Activated CD4-positive, alpha-beta T cell treated with anti-CD3 and anti-CD28 coated beads, Interleukin-10, Interleukin-2, amounts not matched to agents 100 ng/mL and 50 ng/mL, durations not matched to agents 16 hours and 8 hours (primary cell): ENCODE results near the gene INO80D.

ENCODE experiments used
- DNase-seq: peaks from one replicate; pipeline ENCODE4 v3.0.0-alpha.2; 2020

The INO80D gene

GRCh38 chr2:205976120-205976814 is 109.7 kb downstream of the INO80D start:
- DNase-seq = no peak

DNA sequence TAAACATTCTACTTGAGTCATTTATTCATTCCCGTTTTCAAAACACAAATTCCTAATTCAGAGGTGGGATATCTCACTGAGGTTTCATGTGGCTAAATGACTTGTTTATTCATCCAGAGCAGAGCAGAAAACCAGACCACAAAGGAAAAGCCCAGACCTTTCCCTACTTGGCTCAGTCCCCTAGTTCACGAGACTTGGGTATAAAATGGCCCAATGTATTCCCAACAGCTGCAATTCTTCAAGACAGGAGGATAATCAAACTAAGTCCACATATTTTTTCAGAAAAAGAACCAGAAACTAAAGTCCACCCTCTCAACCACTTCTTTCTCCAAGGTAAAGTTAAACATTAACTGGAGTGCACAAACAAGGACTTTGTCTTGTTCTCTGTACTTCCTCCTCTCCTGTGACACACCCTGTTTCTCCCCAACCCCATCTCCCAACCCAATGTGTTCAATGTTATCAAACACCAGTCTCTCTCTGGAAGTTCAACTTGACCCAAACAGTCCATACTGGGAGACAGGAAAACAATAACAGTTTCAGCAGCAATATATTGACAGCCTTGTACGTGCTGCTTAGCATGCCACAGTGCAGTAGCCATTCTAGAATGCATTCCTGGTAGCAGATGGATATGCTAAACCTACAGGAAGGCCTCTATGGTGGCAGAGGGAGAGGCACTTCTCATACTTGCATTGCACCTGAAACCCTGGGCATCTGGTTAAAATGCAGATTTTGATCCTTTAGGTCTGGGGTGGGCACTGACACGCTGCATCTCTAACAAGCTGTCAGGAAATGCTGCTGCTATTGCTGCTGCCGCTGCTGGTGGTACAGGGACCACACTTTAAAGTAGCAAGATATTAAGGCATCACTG is 110.7 kb downstream of the INO80D start:
- no peak for DNase-seq

- no peak for DNase-seq
These were observed 113.9 kb downstream of the INO80D start for GRCh38 chr2:205972113-205972512.

DNA sequence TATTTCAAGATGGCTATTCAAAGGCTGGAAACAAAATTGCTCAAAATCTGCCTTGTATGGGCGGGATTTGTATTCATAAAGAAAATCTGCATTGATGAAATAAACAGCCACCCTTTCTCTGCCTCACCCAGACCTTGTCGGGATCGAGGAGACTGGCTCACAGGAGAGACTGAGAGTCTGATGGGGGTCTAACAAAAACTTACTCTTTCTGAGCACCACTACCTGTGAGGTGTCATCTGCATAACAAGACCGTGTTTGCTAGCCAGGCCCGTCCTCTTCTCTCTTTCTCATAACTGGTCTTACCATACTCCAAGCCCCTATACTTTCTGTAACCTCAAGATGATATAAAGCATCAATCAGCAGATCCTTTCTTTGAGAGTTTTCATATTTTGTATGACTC is 115.6 kb downstream of the INO80D start:
- DNase-seq = no peak

DNA sequence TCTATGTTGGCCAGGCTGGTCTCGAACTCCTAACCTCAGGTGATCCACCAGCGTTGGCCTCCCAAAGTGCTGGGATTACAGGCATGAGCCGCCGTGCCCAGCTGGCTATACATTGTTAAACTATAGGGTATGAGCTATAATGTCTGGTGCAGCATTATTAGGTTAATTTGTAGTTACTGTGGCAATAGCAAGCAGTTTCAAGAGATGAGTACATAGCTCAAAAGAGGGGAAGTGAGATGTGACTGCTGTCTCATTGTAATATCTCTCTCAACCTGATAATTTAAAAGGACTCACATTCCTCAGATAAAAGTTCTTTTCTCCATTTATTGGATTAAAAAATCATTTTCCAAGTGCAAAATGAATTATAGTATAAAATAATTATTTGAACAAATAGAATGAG is 116.4 kb downstream of the INO80D start:
- no peak for DNase-seq

DNA sequence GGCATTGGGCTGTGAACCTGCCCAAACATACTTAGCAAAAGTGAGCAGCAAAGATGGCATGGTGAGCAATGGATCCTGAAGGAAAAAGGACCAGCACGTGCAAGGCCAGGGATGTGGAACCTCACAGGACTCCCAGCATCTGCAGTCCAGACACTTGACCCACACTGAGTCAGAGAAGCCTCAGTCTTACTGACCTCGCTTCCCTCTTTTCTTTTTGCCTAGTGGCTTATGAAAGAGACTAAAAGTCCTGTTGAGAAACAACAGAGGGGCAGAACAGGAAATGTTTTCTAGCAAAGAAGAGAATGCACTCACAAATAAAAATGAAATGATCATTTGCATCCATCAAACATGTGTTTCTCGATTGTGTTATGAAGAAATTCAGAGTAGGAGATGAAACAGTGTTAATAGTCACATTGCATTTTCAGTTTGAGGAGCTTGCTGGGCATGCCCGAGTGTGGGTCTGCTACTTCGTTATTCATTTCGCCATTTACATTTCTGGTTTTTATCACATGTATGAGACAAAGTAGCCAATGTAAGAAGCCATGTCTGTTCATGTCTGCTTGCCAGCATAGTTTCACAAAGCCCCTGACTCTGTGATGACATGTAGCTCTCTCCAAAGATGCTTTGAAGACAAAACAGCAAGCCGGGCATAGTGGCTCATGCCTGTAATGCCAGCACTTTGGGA is 118.4 kb downstream of the INO80D start:
- DNase-seq = peak; percentile 30

DNA sequence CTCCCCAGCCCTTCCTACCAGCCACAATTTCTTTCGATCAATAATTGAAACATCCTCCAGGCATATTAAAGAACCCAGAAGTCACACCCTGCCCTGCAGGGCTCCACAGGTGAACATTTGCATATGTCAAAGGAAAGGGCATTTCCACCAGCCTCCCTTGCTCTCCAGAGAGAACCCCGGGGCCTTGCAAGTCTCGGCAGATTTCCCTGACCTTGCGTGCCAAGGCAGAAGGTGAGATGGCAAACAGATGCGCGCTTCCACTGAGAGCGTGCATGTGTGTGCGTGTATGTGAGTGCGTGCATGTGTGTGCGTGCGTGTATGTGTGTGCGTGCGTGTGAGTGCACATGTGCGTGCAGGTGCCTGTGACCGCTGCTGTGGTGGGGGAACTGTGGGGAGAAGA is 120.3 kb downstream of the INO80D start:
- DNase-seq = no peak

- DNase-seq = no peak
These were observed 121.7 kb downstream of the INO80D start for GRCh38 chr2:205964111-205964761.

GRCh38 chr2:205959521-205959920 is 126.5 kb downstream of the INO80D start:
- DNase-seq = no peak

DNA sequence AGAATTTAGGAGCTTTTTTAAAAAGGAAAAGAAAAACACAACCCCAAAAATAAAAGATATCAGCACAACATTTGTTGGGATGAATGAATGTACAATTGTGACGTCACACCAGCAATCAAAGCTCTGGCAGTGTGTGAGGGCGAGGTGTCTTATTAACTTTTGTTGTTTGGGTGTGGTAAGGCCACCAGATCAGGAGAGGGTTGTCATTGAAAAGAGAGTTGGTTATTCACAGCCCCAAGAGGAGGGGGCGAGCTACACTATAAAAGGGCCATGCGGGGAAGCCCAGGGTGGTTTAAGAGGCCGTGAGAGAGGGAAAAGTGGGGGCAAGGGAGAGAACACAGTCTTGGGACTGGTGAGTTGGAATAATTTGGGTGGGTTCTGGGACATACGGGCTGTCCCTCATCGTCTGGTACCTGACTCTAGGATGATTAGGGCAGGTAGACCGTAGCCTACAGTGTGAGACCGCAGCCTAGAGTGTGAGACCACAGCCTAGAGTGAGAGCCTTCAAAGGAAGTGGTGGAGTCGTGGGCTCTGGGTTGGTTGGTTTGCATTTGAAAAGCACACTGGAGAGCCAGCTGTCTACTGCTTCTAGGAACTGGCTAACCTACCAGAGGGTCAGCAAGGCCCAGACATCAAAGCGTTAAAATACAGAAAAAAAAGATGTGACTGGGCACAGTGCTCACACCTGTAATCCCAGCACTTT is 128.4 kb downstream of the INO80D start:
- no peak for DNase-seq

DNA sequence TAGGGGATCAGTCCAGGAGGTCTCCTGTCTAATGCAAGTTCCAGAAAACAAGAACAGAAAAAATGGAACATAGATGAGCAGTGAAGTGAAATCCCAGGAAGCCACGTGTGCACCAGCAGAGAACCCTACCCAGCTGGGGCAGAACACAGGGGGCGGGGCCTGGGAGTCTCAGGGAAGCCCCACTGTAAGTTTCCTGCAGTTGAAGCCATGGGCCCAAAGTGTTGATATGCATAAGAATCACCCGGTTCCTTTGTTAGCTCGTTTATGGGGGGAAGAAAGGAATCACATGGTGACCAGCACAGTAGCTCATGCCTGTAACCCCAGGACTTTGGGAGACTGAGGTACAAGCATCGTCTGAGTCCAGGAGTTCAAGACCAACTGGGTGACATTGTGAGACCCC is 131.3 kb downstream of the INO80D start:
- no peak for DNase-seq

GRCh38 chr2:205952282-205952681 is 133.7 kb downstream of the INO80D start:
- DNase-seq = no peak

- DNase-seq = no peak
These were observed 137.1 kb downstream of the INO80D start for GRCh38 chr2:205948883-205949282.

GRCh38 chr2:205948496-205948837 is 137.5 kb downstream of the INO80D start:
- DNase-seq = no peak

DNA sequence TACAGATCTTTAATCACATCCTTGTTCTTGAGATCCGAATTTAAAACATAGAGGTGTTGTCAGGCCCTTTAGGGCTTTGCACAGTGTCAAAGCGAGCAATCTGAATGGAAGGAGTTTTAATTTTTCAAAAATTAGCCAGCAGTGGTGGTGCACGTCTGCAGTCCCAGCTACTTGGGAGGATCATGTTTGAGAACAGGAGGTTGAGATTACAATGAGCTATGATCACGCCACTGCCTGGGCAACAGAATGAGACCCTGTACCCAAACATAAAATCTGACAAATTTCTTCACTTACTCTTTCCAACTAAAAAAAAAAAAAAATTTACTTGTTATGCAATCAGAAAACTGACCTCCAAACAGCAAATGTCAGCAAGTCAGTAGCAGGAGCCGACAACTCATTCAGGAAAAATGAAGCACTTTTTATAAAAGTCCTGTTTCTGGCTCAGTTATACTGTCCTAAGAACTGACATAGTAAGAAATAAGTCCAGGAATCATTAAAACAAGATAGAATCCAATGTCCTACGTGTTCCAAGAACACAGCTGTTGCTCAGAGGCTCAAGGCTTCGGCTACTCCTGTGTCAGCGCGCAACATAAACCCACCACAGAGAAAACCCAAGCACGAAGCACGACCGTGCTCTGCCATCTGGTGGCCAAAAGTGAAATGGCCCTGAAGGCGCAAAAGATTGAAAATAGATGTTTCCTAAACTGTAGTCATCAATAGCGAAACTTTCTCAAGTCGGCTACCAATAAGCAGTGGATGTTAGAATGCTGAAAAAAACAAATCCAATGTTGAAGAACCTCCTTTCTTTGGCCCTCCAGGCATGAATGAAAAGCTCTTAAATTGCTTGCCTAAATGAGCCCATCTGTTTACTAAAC is 138.1 kb downstream of the INO80D start:
- DNase-seq = peak; percentile 58

DNA sequence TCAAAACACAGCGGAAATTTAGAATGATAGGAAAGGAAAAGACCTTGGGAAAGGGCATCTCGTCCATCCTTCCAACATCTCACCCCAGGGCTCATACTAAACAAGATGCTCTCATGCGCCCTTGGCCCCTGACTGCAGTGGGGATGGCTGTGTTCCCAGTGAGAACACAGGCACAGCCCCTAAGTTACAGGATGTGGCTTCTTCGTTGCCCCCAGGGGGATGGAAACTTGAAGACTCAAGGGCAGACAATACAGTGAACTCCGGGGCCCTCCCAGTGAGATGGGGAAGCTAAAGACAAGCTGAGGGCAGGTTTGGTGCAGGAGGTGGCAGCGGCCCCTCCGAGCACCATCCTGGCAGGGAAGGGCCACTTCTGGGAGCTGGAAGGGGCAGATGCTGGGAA is 139.7 kb downstream of the INO80D start:
- DNase-seq = no peak
